ENCODE measurements around the gene PDZK1IP1. TPM values are rescaled to one million over a fixed set of nuclear protein-coding genes. Genes with fewer than 3 reads are reported as not detected.
"Not testable (repeated sequence)": the region's sequence is repeated elsewhere in the genome, so short reads cannot be mapped to it uniquely, and the experiment has no call there.

PDZK1IP1 gene
- total and polyA plus RNA-seq, 8 donors, result 0.88 to 54.0 (median 1.3) TPM

- DNase-seq (no peak), ATAC-seq (no peak)
- intact Hi-C loops (cut with DNase I), result no loop called here
- Histone ChIP-seq H3K4me3 (no peak overlapping the region), H3K27ac (no peak overlapping the region), H3K4me1 (peaks cover 0 to 12% of the 10 kb centered on the region in 2 donors), H3K9me3 (no peaks in the 10 kb centered on the region), H3K27me3 (peaks cover 0 to 9% of the 10 kb centered on the region in 2 donors), H3K36me3 (no peaks in the 10 kb centered on the region)
- no peak for TF ChIP-seq CTCF (IDR thresholded peaks at IDR 0.05)
Measured at GRCh38 chr1:47208374-47208850, 18.6 kb upstream of the PDZK1IP1 start.

GRCh38 chr1:47207803-47208373 lies 18.1 kb upstream of the PDZK1IP1 start:
- intact Hi-C loops (cut with DNase I), result no loop called here
- Histone ChIP-seq H3K9me3 (no peaks in the 10 kb centered on the region), H3K27ac (no peak overlapping the region), H3K4me3 (no peak overlapping the region), H3K4me1 (peaks cover 0 to 12% of the 10 kb centered on the region in 2 donors), H3K27me3 (peaks cover 0 to 9% of the 10 kb centered on the region in 2 donors), H3K36me3 (no peaks in the 10 kb centered on the region)
- no peak for DNase-seq
- no peak for TF ChIP-seq CTCF (IDR thresholded peaks at IDR 0.05)
- ATAC-seq, result no peak

GRCh38 chr1:47205918-47206317 lies 16.1 kb upstream of the PDZK1IP1 start:
- Histone ChIP-seq H3K4me1 (no peaks in the 10 kb centered on the region), H3K27me3 (peaks cover 0 to 9% of the 10 kb centered on the region in 2 donors), H3K4me3 (no peak overlapping the region), H3K27ac (no peak overlapping the region), H3K36me3 (no peaks in the 10 kb centered on the region), H3K9me3 (no peaks in the 10 kb centered on the region)
- DNase-seq (no peak), ATAC-seq (no peak)
- intact Hi-C loops (cut with DNase I), result no loop called here
- TF ChIP-seq CTCF (IDR thresholded peaks at IDR 0.05), result no peak

- H3K36me3 ChIP-seq; H3K27ac ChIP-seq; H3K9me3 ChIP-seq; H3K4me1 ChIP-seq; H3K4me3 ChIP-seq; ATAC-seq; H3K27me3 ChIP-seq; intact Hi-C loops (cut with DNase I); DNase-seq: not testable (repeated sequence)
Measured at GRCh38 chr1:47203504-47203903, 13.7 kb upstream of the PDZK1IP1 start.

- no peak for TF ChIP-seq CTCF (IDR thresholded peaks at IDR 0.05)
- Histone ChIP-seq H3K36me3 (no peaks in the 10 kb centered on the region), H3K27me3 (no peaks in the 10 kb centered on the region), H3K9me3 (no peaks in the 10 kb centered on the region), H3K4me1 (no peaks in the 10 kb centered on the region), H3K27ac (no peak overlapping the region), H3K4me3 (no peak overlapping the region)
- ATAC-seq (no peak), DNase-seq (no peak)
- intact Hi-C loops (cut with DNase I), result no loop called here
Measured at GRCh38 chr1:47201179-47201578, 11.3 kb upstream of the PDZK1IP1 start.

GRCh38 chr1:47198214-47198613 lies 8.4 kb upstream of the PDZK1IP1 start:
- Histone ChIP-seq H3K27ac (no peak overlapping the region), H3K36me3 (no peaks in the 10 kb centered on the region), H3K4me3 (no peak overlapping the region), H3K9me3 (no peaks in the 10 kb centered on the region), H3K4me1 (peaks cover 0 to 2% of the 10 kb centered on the region in 2 donors), H3K27me3 (no peaks in the 10 kb centered on the region)
- ATAC-seq (no peak), DNase-seq (no peak)
- no peak for TF ChIP-seq CTCF (IDR thresholded peaks at IDR 0.05)
- intact Hi-C loops (cut with DNase I), result no loop called here
